MM.1S (cell line): ENCODE data around the gene FDX2.

Experiments used
- EZH2 ChIP-seq: fragments of 300-600 bp; sonication (generic); optimal IDR thresholded peaks from 2 replicates; pipeline ENCODE3; 2017; ENCODE audit warnings: low read depth, mild to moderate bottlenecking, antibody characterized with exemption, low read length, mixed read lengths
- TF ChIP-seq, protein P1 (sequence below): fragments of 300-600 bp; sonication (generic); IDR thresholded peaks from 2 replicates; pipeline ENCODE4 v1.5.1; 2016; ENCODE audit warnings: antibody characterized with exemption, low read length, mixed read lengths

DNA sequence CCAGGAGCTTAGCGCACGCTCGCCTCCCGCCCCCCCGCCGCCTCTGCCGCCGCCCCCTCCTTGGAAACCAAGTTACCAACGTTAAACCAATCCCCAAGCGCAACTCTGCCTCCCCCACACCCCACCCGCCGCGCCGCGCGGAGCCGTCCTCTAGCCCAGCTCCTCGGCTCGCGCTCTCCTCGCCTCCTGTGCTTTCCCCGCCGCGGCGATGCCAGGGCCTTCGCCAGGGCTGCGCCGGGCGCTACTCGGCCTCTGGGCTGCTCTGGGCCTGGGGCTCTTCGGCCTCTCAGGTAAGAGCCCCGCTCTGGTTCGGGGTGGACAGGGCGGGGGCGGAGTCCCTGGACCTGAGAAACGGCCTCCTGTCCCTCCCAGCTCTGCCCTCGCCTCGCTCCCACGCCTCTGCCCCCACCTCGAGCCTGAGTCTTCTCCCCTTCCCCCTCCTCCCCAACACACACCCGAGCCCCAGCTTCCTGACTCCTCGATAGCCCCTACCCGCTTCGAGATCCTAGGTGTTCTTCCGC, 25.9 kb downstream of the FDX2 start, which contains the start of gene ICAM5:
- TF ChIP-seq, protein P1, sequence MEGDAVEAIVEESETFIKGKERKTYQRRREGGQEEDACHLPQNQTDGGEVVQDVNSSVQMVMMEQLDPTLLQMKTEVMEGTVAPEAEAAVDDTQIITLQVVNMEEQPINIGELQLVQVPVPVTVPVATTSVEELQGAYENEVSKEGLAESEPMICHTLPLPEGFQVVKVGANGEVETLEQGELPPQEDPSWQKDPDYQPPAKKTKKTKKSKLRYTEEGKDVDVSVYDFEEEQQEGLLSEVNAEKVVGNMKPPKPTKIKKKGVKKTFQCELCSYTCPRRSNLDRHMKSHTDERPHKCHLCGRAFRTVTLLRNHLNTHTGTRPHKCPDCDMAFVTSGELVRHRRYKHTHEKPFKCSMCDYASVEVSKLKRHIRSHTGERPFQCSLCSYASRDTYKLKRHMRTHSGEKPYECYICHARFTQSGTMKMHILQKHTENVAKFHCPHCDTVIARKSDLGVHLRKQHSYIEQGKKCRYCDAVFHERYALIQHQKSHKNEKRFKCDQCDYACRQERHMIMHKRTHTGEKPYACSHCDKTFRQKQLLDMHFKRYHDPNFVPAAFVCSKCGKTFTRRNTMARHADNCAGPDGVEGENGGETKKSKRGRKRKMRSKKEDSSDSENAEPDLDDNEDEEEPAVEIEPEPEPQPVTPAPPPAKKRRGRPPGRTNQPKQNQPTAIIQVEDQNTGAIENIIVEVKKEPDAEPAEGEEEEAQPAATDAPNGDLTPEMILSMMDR, result no peak
- no peak for TF ChIP-seq EZH2
